Neural cell (in vitro differentiated cells): ENCODE measurements around the gene TECTB. TPM values are rescaled to one million over a fixed set of nuclear protein-coding genes. Genes with fewer than 3 reads are reported as not detected.

Experiments
- H2AFZ ChIP-seq: fragments of 200-600, 300-800 bp; sonication (generic), shearing (Covaris generic); 2 replicates; pipeline ENCODE4 v1.6.0; 2014; ENCODE audit warnings: low read depth, mild to moderate bottlenecking, antibody characterized with exemption, low read length, moderate library complexity
- H3F3A ChIP-seq: fragments of 200-600 bp; shearing (Covaris generic); 2 replicates; pipeline ENCODE4 v1.6.1; 2016; ENCODE audit warnings: mild to moderate bottlenecking, moderate library complexity, mixed read lengths, antibody characterized with exemption, low read length; ENCODE audit not compliant: insufficient read depth, poor library complexity, severe bottlenecking
- H3K27ac ChIP-seq: fragments of 200-600, 300-800 bp; sonication (generic), shearing (Covaris generic); 2 replicates; pipeline ENCODE4 v1.5.1; 2014; ENCODE audit warnings: mild to moderate bottlenecking, low read length, moderate library complexity
- H3K27me3 ChIP-seq: fragments of 300-800, 200-600 bp; sonication (generic), shearing (Covaris generic); 2 replicates; pipeline ENCODE4 v1.6.0; 2014; ENCODE audit warnings: mild to moderate bottlenecking, low read depth, low read length, moderate library complexity; ENCODE audit not compliant: insufficient read depth
- H3K36me3 ChIP-seq: fragments of 300-800, 200-600 bp; sonication (generic), shearing (Covaris generic); 2 replicates; pipeline ENCODE4 v1.5.1; 2014; ENCODE audit warnings: mild to moderate bottlenecking, antibody characterized with exemption, low read length, moderate library complexity; ENCODE audit not compliant: insufficient read depth
- H3K4me2 ChIP-seq: fragments of 300-800, 200-600 bp; sonication (generic), shearing (Covaris generic); 2 replicates; pipeline ENCODE4 v1.6.0; 2014; ENCODE audit warnings: mild to moderate bottlenecking, low read length
- H3K4me3 ChIP-seq: fragments of 300-800, 200-600 bp; sonication (generic), shearing (Covaris generic); 2 replicates; pipeline ENCODE4 v1.5.1; 2014; ENCODE audit warnings: mild to moderate bottlenecking, low read length, moderate library complexity
- H3K79me2 ChIP-seq: fragments of 200-600 bp; shearing (Covaris generic); replicated peaks from 2 replicates; pipeline ENCODE4 v1.6.0; 2014; ENCODE audit warnings: mild to moderate bottlenecking, low read length, moderate library complexity; ENCODE audit not compliant: insufficient read depth
- H3K9ac ChIP-seq: fragments of 300-800, 200-600 bp; sonication (generic), shearing (Covaris generic); 2 replicates; pipeline ENCODE4 v1.6.1; 2016; ENCODE audit warnings: mild to moderate bottlenecking, low read length, mixed read lengths
- H3K9me2 ChIP-seq: fragments of 200-600 bp; shearing (Covaris generic); 2 replicates; pipeline ENCODE4 v1.6.1; 2016; ENCODE audit warnings: mild to moderate bottlenecking, low read length, mixed read lengths; ENCODE audit not compliant: insufficient read depth
- H3K9me3 ChIP-seq: fragments of 200-600, 300-800 bp; sonication (generic), shearing (Covaris generic); 2 replicates; pipeline ENCODE4 v1.6.1; 2016; ENCODE audit warnings: mild to moderate bottlenecking, mixed run types, low read length, moderate library complexity, mixed read lengths
- H4K20me1 ChIP-seq: fragments of 200-600 bp; shearing (Covaris generic); 2 replicates; pipeline ENCODE4 v1.6.1; 2016; ENCODE audit warnings: mild to moderate bottlenecking, mixed run types; ENCODE audit not compliant: insufficient read depth
- CTCF ChIP-seq: fragments of 450-650 bp; IDR thresholded peaks from 2 replicates; pipeline ENCODE4 v1.5.1; 2014; ENCODE audit warnings: antibody characterized with exemption, mild to moderate bottlenecking, moderate library complexity; ENCODE audit not compliant: poor library complexity, severe bottlenecking
- EP300 ChIP-seq: fragments of 450-650 bp; conservative IDR thresholded peaks from 2 replicates; pipeline ENCODE4 v1.6.1; 2014; ENCODE audit warnings: antibody characterized with exemption, mild to moderate bottlenecking, moderate library complexity; ENCODE audit not compliant: poor library complexity, severe bottlenecking
- EZH2 ChIP-seq: fragments of 200-600, 300-800 bp; shearing (Covaris generic), sonication (generic); IDR thresholded peaks from 2 replicates; pipeline ENCODE4 v1.6.1; 2014; ENCODE audit warnings: antibody characterized with exemption, low read length, borderline replicate concordance, mild to moderate bottlenecking; ENCODE audit not compliant: insufficient read depth, poor library complexity, severe bottlenecking
- MXI1 ChIP-seq: fragments of 450-650 bp; conservative IDR thresholded peaks from 2 replicates; pipeline ENCODE4 v1.6.1; 2014; ENCODE audit warnings: antibody characterized with exemption, mild to moderate bottlenecking; ENCODE audit not compliant: poor library complexity, severe bottlenecking
- POLR2AphosphoS5 ChIP-seq: IDR thresholded peaks from 2 replicates; pipeline ENCODE4 v1.6.1; 2012
- RAD21 ChIP-seq: fragments of 450-650 bp; conservative IDR thresholded peaks from 2 replicates; pipeline ENCODE4 v1.6.1; 2014; ENCODE audit warnings: antibody characterized with exemption, mild to moderate bottlenecking, moderate library complexity
- REST ChIP-seq: IDR thresholded peaks from 2 replicates; pipeline ENCODE4 v1.6.1; 2012; ENCODE audit warnings: borderline replicate concordance
- SMC3 ChIP-seq: fragments of 450-650 bp; conservative IDR thresholded peaks from 2 replicates; pipeline ENCODE4 v1.6.1; 2014; ENCODE audit warnings: antibody characterized with exemption, mild to moderate bottlenecking, moderate library complexity; ENCODE audit not compliant: poor library complexity
- TAF1 ChIP-seq: IDR thresholded peaks from 2 replicates; pipeline ENCODE4 v1.6.1; 2012; ENCODE audit warnings: low read depth
- polyA plus RNA-seq: library from polyadenylated mRNA; depleted of rRNA; stranded (reverse); fragments of >200 nt; gene quantifications from 2 replicates; pipeline ENCODE4 v1.2.3, GENCODE V29; 2014

The TECTB gene
- polyA plus RNA-seq, 1 donor from 2014 or later: not detected

- Histone ChIP-seq H3K27ac (no peak overlapping the region), H3K4me2 (no peak overlapping the region), H4K20me1 (no peaks in the 10 kb centered on the region), H3K9me2 (no peaks in the 10 kb centered on the region), H3K9me3 (no peaks in the 10 kb centered on the region), H3F3A (no peaks in the 10 kb centered on the region), H2AFZ (no peak overlapping the region), H3K27me3 (no peaks in the 10 kb centered on the region), H3K9ac (no peak overlapping the region), H3K79me2 (no peaks in the 10 kb centered on the region), H3K4me3 (no peak overlapping the region), H3K36me3 (no peaks in the 10 kb centered on the region)
- no peak for TF ChIP-seq MXI1
- TF ChIP-seq EP300: no peak
- TF ChIP-seq SMC3: no peak
- TF ChIP-seq TAF1: no peak
- no peak for TF ChIP-seq CTCF
- TF ChIP-seq RAD21: no peak
- TF ChIP-seq POLR2AphosphoS5: no peak
- no peak for TF ChIP-seq EZH2
- TF ChIP-seq REST: no peak
Measured at GRCh38 chr10:112336556-112337201, 53.5 kb downstream of the TECTB start.

- Histone ChIP-seq H4K20me1 (no peaks in the 10 kb centered on the region), H3K79me2 (no peaks in the 10 kb centered on the region), H3F3A (no peaks in the 10 kb centered on the region), H3K27me3 (no peaks in the 10 kb centered on the region), H3K36me3 (no peaks in the 10 kb centered on the region), H3K9me2 (no peaks in the 10 kb centered on the region), H3K4me2 (no peak overlapping the region), H3K27ac (no peak overlapping the region), H3K9me3 (no peaks in the 10 kb centered on the region), H3K9ac (no peak overlapping the region), H2AFZ (no peak overlapping the region), H3K4me3 (no peak overlapping the region)
- TF ChIP-seq SMC3: no peak
- no peak for TF ChIP-seq EZH2
- TF ChIP-seq REST: no peak
- TF ChIP-seq EP300: no peak
- TF ChIP-seq TAF1: no peak
- TF ChIP-seq RAD21: no peak
- TF ChIP-seq POLR2AphosphoS5: no peak
- no peak for TF ChIP-seq CTCF
- TF ChIP-seq MXI1: no peak
Measured at GRCh38 chr10:112338957-112339356, 55.8 kb downstream of the TECTB start.
